ENCODE results near the gene PRSS22. TPM values are rescaled to one million over a fixed set of nuclear protein-coding genes. Genes with fewer than 3 reads are reported as not detected.

PRSS22 gene
- total and polyA plus RNA-seq, 10 of the 15 experiments (the other 5 are each of a cell fraction or from before 2014, with no cell fraction given) = not detected

- Histone ChIP-seq H3K4me2 (ENCODE audit: control insufficient read depth, insufficient read depth) (no peak overlapping the region), H3K4me3 (no peak overlapping the region), H4K20me1 (ENCODE audit: control insufficient read depth, insufficient read depth) (no peaks in the 10 kb centered on the region), H3K79me2 (ENCODE audit: control insufficient read depth, insufficient read depth, low read length) (no peaks in the 10 kb centered on the region), H3K36me3 (ENCODE audit: control insufficient read depth in 2 of 2, insufficient read depth in 2 of 2, low read length in 1 of 2) (no peaks in the 10 kb centered on the region), H3K27ac (ENCODE audit: control insufficient read depth, insufficient read depth) (no peak overlapping the region), H3K27me3 (replicated peaks in 1 of 2; ENCODE audit: control insufficient read depth in 2 of 2, insufficient read depth in 2 of 2, low read length in 1 of 2) (no peaks in the 10 kb centered on the region), H3K4me1 (ENCODE audit: control insufficient read depth, insufficient read depth, low read length) (no peaks in the 10 kb centered on the region), H3K9ac (ENCODE audit: control insufficient read depth, insufficient read depth, low read length) (no peak overlapping the region), H2AFZ (ENCODE audit: control insufficient read depth, low read depth, low read length) (no peak overlapping the region), H3K9me3 (replicated peaks; ENCODE audit: control insufficient read depth, insufficient read depth, low read length) (no peaks in the 10 kb centered on the region)
- no TSS peak for BruUV-seq (replicated peaks)
- SMC1A ChIA-PET (ENCODE audit: uncharacterized antibody, unreplicated experiment) = no interaction called here
- POLR2A ChIA-PET = no interaction called here
- WGBS (ENCODE audit: insufficient coverage, insufficient replicate concordance, low lambda C conversion rate, missing lambda C conversion rate) = 53% methylated on average over 22 of the region's 22 CpGs
- FAIRE-seq (no peak), DNase-seq (ENCODE audit: low read depth, low spot score) (no peak), ATAC-seq (no peak)
- RAD21 ChIA-PET (ENCODE audit: unreplicated experiment) = no interaction called here
- CTCF ChIA-PET = no interaction called here
- in situ Hi-C loops (cut with MboI) (no loop called here), intact Hi-C loops (cut with micrococcal nuclease; ENCODE audit: unreplicated experiment) (no loop called here)
- TF ChIP-seq SREBF1 (IDR thresholded peaks at IDR 0.05; ENCODE audit: low read length) (no peak), NR2C1 (IDR thresholded peaks at IDR 0.05) (no peak), ZBTB4 (CRISPR knock-in tag; IDR thresholded peaks at IDR 0.05) (no peak), HDAC6 (IDR thresholded peaks at IDR 0.05; ENCODE audit: unreplicated experiment) (no peak), JUND (IDR thresholded peaks at IDR 0.05; ENCODE audit: low read depth, low read length) (no peak), MXI1 (IDR thresholded peaks at IDR 0.05; ENCODE audit: low read depth, low read length) (no peak), CHD1 (IDR thresholded peaks at IDR 0.05; ENCODE audit: low read depth, low read length) (no peak), MTA3 (IDR thresholded peaks at IDR 0.05; ENCODE audit: borderline replicate concordance, low read length) (no peak), POLR2AphosphoS5 (IDR thresholded peaks at IDR 0.05; ENCODE audit: low read length) (no peak), TARDBP (IDR thresholded peaks at IDR 0.05; ENCODE audit: borderline replicate concordance) (no peak), NKRF (conservative IDR thresholded peaks at IDR 0.05) (no peak), SMAD5 (IDR thresholded peaks at IDR 0.05; ENCODE audit: low read depth) (no peak)
- TF ChIP-seq, protein P1, sequence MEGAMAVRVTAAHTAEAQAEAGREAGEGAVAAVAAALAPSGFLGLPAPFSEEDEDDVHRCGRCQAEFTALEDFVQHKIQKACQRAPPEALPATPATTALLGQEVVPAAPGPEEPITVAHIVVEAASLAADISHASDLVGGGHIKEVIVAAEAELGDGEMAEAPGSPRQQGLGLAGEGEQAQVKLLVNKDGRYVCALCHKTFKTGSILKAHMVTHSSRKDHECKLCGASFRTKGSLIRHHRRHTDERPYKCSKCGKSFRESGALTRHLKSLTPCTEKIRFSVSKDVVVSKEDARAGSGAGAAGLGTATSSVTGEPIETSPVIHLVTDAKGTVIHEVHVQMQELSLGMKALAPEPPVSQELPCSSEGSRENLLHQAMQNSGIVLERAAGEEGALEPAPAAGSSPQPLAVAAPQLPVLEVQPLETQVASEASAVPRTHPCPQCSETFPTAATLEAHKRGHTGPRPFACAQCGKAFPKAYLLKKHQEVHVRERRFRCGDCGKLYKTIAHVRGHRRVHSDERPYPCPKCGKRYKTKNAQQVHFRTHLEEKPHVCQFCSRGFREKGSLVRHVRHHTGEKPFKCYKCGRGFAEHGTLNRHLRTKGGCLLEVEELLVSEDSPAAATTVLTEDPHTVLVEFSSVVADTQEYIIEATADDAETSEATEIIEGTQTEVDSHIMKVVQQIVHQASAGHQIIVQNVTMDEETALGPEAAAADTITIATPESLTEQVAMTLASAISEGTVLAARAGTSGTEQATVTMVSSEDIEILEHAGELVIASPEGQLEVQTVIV (IDR thresholded peaks at IDR 0.05; ENCODE audit: borderline replicate concordance, partially characterized antibody) = no peak
These were observed 22.1 kb downstream of the PRSS22 start for GRCh38 chr16:2835638-2836493.

Data from GM12878 (cell line).